Omental fat pad (tissue), 4 donors: ENCODE results near the gene IL12A. TPM values are rescaled to one million over a fixed set of nuclear protein-coding genes. Genes with fewer than 3 reads are reported as not detected.

ENCODE experiments used
- ATAC-seq: fragments of 150-250 bp; one replicate; pipeline ENCODE4 v1.9.1; 2016; ENCODE audit warnings: mild to moderate bottlenecking, moderate library complexity; ENCODE audit not compliant: low FRiP score
- DNase-seq: peaks from one replicate; pipeline ENCODE4 v3.0.0-alpha.2; 2019; ENCODE audit warnings: low spot score
- CTCF ChIP-seq, 3 donors: fragments of 450-650 bp; IDR thresholded peaks; one replicate each; pipeline ENCODE4 v1.5.1; 2016 to 2017; ENCODE audit warnings: antibody characterized with exemption in 3 of 3, mild to moderate bottlenecking in 3 of 3, moderate library complexity in 2 of 3
- total RNA-seq, 4 donors: library from RNA; depleted of rRNA; stranded (reverse); fragments of >200 nt; gene quantifications; one replicate each; pipeline ENCODE4 v1.1.0, GENCODE V29; 2016

The IL12A gene
- total RNA-seq, 4 donors from 2014 or later = 1.1 to 2.8 (median 2.4) TPM; not detected in 1

DNA sequence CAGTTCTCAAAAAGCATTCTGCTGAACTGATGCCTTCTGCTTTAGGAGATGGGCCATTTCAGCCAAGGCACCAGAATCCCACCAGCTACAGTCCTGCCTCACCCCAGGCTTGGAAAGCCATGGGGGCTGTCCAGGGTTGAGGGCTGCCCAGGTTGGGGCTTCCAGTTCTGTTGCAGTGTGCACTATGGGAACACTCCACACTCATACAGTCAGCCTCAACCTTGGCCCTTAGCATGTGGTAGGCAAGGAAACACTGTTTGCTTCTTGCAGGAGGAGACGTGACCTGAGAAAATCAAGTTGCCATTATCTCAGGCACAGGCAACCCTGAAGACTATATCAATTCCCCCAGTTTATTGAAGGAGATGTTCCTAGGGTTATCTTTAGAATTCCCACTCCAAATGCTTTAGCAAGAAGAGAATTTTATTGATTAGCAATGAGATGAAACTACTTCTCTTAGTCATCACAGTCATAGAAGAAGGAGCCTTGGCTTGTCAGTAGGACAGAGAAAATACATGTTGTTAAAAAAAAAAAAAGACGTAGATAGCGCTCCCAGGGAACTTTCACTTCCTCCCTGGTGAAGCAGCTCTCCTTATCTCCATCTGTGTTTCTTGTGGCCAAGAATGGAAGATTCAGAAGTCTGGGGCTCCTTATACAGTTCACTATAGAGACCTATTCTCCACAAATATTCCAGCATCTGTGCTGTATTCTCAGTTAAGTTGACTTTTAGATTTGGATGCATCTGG, 38.3 kb upstream of the IL12A start:
- no peak for DNase-seq
- no peak for TF ChIP-seq CTCF (IDR thresholded peaks at IDR 0.05)

GRCh38 chr3:159951540-159951939, 37.1 kb upstream of the IL12A start:
- no peak for TF ChIP-seq CTCF (IDR thresholded peaks at IDR 0.05)
- ATAC-seq (no peak), DNase-seq (no peak)

More for the DNA sequence above, 38.3 kb upstream of the IL12A start:
- ATAC-seq = no peak

DNA sequence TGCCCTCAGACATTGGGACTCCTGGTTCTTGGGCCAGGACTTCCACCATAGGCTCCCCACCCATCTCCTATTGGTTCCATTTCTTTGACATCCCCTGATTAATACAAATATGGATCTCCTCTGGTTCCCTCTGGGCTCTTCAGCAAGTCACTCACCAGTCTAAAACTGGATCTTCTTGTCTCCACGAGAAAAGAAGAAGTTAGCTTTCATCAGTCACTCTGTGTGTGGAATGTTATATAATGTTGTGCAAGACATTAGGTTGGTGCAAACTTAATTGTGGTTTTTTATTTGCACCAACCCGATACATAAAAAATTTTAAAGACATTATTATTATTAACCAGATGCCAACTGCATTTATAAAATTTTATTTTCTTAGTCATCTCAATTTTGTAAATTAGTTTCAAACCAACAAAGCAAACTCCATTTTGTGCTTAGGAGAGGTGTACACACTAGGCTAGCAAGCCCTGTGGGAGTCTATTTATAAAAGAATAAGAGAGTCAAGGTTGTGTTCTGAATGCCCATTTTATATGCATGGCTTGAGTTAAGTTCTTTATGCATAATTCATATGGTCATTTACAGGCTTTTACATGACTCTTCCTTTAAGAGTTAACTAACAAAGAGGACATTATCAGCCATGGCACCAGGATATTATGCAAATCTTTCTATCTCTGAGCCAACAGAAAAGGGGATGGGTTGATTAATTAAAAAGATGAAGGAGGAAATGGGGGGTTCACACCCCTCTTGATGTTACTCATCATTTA, 35.1 kb upstream of the IL12A start:
- ATAC-seq (no peak), DNase-seq (no peak)
- TF ChIP-seq CTCF (IDR thresholded peaks at IDR 0.05) = no peak

DNA sequence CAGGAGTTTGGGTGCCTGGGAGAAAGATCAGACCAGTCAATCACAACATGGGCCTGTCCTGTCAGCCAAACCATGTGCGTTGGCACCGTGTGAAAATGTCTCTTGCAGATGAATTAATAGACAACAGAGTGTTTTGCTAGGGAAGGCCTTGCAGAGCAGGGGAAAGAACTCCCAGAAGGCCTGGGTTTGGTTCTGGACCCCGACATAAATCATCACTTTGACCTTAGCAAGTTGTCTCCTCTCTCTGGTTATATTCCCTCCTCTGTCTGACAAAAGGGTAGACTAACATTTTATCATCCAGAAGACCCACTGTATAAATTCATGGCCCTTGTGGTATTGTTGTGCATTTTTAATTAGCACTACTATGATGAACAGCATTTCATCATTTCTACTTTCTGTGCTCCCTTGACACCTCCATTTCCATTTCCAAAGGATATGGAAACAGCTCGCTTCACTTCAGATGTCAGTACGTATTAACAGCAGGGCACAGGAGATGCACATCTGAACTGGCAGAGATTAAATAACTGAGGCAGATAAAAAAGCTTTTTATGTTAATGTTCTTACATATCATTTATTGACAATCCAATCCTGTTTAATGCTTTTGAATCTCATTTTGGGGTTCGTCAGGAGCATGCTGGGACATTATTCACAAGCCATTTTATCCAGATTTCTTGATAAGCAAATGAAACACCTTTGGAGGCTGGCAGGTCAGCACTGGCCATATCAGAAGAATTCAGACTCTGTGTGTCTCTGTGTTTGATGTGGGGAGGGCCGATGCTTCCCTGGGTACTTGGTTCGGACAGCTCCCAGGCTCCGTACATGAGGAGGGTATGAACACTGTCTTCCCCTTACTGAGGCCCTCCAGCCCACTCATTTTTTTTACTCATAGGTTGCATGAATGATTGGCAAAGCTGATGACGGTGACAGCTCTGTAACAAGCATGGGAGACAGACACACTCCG, 28.2 kb upstream of the IL12A start:
- ATAC-seq (no peak), DNase-seq (no peak)
- no peak for TF ChIP-seq CTCF (IDR thresholded peaks at IDR 0.05)

DNA sequence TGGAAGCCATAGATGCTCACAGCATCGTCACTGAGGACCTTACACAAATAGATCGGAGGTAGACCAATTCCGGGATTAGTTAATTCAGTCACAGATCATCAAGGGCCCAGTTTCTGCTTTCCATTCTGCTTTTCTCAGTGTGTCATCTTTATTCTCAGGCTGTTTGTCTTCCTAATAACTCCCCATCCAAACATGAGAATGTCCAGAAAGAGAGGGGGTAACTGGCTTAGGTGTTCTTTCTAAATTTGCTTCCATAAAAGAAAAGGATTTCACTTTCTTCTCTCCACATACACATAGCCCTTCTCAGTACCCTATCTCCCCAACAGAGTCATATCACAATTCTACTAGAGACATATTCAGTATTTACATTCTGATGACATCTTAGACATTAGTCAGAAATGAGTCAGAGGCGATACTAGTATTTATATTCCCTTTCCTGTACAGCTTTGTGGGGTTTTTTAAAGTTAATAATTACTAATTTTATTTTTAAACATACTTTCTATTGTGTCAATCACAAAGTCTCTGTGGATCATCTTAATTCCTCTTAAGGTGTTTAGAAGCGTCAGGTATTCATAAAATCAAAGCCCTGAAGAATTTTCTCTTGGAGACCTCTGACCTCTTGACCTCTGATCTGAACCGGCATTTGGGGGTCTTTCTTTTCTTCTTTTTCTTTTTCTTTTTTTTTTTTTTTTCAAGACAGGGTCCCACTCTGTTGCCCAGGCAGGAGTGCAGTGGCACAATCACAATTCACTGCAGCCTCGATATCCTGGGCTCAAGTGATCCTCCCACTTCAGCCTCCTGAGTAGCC, 24.3 kb upstream of the IL12A start:
- DNase-seq (no peak), ATAC-seq (no peak)
- no peak for TF ChIP-seq CTCF (IDR thresholded peaks at IDR 0.05)

- DNase-seq = no peak
- no peak for ATAC-seq
- no peak for TF ChIP-seq CTCF (IDR thresholded peaks at IDR 0.05)
Measured at GRCh38 chr3:159971311-159971710, 17.3 kb upstream of the IL12A start.
